ENCODE measurements around the gene HSD3B1.
"Not testable (repeated sequence)": the region's sequence is repeated elsewhere in the genome, so short reads cannot be mapped to it uniquely, and the experiment has no call there.

HSD3B1 gene

GRCh38 chr1:119553302-119554071 is 46.5 kb downstream of the HSD3B1 start:
- not testable (repeated sequence) for DNase-seq (ENCODE audit: low read depth in 2 of 2)

DNA sequence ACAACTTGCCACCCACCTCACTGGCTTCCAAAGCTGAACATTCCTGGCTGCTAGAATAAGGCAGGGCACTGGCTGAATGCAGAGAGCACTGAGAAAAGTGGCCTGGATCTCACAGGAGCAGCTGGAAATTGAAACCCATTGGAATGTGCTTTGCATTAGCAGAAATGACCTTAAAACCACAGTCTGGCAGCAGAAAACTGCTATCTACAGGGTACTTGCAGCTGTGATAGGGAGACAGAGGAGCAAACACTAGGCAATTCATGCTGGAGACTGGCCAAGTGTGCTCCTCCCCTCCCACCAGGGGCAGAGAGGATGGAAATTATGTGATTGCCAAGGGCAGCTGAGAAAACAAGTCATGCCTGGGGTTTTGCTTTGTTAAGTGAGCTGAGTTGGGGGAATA is 47.2 kb downstream of the HSD3B1 start:
- no peak for DNase-seq (ENCODE audit: low read depth in 2 of 2)

DNA sequence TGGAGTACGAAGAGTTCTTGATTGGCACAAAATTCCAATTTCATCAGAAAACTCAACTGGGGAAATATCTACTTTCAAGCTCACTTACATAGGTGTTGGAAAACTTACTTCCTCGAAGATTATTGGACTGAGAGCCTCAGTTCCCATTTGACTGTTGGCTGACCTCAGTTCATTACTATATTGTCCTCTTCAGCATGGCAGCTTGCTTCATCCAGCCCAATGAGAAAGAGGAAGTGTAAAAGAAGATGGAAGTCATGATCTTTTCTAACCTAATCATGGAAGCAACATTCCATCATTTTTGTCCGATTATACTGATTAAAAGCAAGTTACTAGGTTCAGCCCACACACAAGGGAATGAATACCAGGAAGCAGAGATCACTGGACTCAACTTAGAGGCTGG is 49.4 kb downstream of the HSD3B1 start:
- no peak for DNase-seq (ENCODE audit: low read depth in 2 of 2)

- not testable (repeated sequence) for DNase-seq (ENCODE audit: low read depth in 2 of 2)
These were observed 53.4 kb downstream of the HSD3B1 start for GRCh38 chr1:119560402-119560801.

- DNase-seq (ENCODE audit: low read depth in 2 of 2): no peak
These were observed 57.5 kb downstream of the HSD3B1 start for GRCh38 chr1:119564548-119564947.
